ENCODE measurements around the gene LTBP2. TPM values are rescaled to one million over a fixed set of nuclear protein-coding genes. Genes with fewer than 3 reads are reported as not detected.

The LTBP2 gene
- total and polyA plus RNA-seq, 2 of the 8 experiments (the other 6 are each of a cell fraction or from before 2014, with no cell fraction given) = 0.48 to 0.89 TPM

- H3K36me3 ChIP-seq (ENCODE audit: control insufficient read depth in 2 of 4, insufficient read depth in 4 of 4, low read length in 3 of 4) = peaks cover 0 to 11% (median 0%) of the 10 kb centered on the region in 4 experiments; a peak in 1 of 8 replicates
- H4K20me1 ChIP-seq (replicated peaks in 1 of 2; ENCODE audit: control insufficient read depth in 1 of 2, insufficient read depth in 2 of 2, low read length in 2 of 2) = no peaks in the 10 kb centered on the region
- ChIA-PET POLR2A (ENCODE audit: partially characterized antibody) (interaction anchor here (1.0 to 2.9 kb wide), 2 partner anchors 41 to 43 kb away, joined by 5 to 7 read pairs; no protein-coding TSS in a partner anchor), CTCF (ENCODE audit: partially characterized antibody) (interaction anchor here (0.6 to 7.6 kb wide), 27 partner anchors 9 to 838 kb away, joined by 3 to 176 read pairs (median 8); partner anchors contain the start of gene YLPM1)
- no peaks in the 10 kb centered on the region; a peak in 1 of 4 replicates for H3K9me3 ChIP-seq (ENCODE audit: insufficient read depth in 2 of 2, low read depth in 1 of 2, low read length in 1 of 2)
- H3K27me3 ChIP-seq (replicated peaks in 1 of 4; ENCODE audit: control insufficient read depth in 3 of 4, extremely low read depth in 1 of 4, insufficient read depth in 3 of 4, low read length in 3 of 4) = peaks cover 28 to 35% (median 32%) of the 10 kb centered on the region in 4 experiments
- FAIRE-seq (no peak), DNase-seq (ENCODE audit: low read depth in 1 of 2, low spot score in 2 of 2) (no peak)
- H3K23ac ChIP-seq (ENCODE audit: insufficient read length) = no peak overlapping the region
- peak overlapping the region; percentile 65 to 76 for H3K4me2 ChIP-seq (ENCODE audit: insufficient read depth in 1 of 2, low read depth in 2 of 2, low read length in 2 of 2)
- WGBS, 2 experiments (ENCODE audit: extremely low coverage in 1 of 2, insufficient coverage in 1 of 2, insufficient read length in 1 of 2, insufficient replicate concordance in 2 of 2, low coverage in 1 of 2, low lambda C conversion rate in 2 of 2, missing lambda C conversion rate in 1 of 2) = 93% methylated on average over 23 of the region's 26 CpGs; no CpG with 5 or more reads in 1 of the 2 experiments
- no peak overlapping the region for H3K18ac ChIP-seq (ENCODE audit: extremely low read depth, low read length)
- H3K4ac ChIP-seq (replicated peaks; ENCODE audit: insufficient read length, low read depth, low read length) = no peak overlapping the region
- H2BK12ac ChIP-seq (ENCODE audit: low read depth, low read length) = no peak overlapping the region
- H3K14ac ChIP-seq (ENCODE audit: insufficient read length) = no peak overlapping the region
- no peak overlapping the region for H3K56ac ChIP-seq (replicated peaks; ENCODE audit: insufficient read length, low read depth, low read length)
- no peak overlapping the region for H4K5ac ChIP-seq (ENCODE audit: insufficient read length, low read depth, low read length)
- H3K79me1 ChIP-seq (ENCODE audit: low read depth, low read length) = no peaks in the 10 kb centered on the region
- peaks cover 7% of the 10 kb centered on the region; the same call in 1 of the 2 replicates for H3K23me2 ChIP-seq (ENCODE audit: low read depth, low read length)
- H2BK15ac ChIP-seq (ENCODE audit: low read length) = no peak overlapping the region
- no peak overlapping the region for H2BK20ac ChIP-seq (ENCODE audit: low read length)
- H3K79me2 ChIP-seq (ENCODE audit: control insufficient read depth in 1 of 2, insufficient read depth in 2 of 2, low read length in 2 of 2) = no peaks in the 10 kb centered on the region
- H2BK5ac ChIP-seq (ENCODE audit: low read depth, low read length) = no peak overlapping the region
- H2BK120ac ChIP-seq (replicated peaks; ENCODE audit: low read depth, low read length) = no peak overlapping the region
- H3K9ac ChIP-seq (replicated peaks in 1 of 4; ENCODE audit: extremely low read depth in 1 of 4, low read depth in 3 of 4, low read length in 3 of 4) = no peak overlapping the region
- H3K27ac ChIP-seq (ENCODE audit: low read depth, low read length) = no peak overlapping the region
- H2AFZ ChIP-seq (ENCODE audit: low read length) = no peak overlapping the region
- peak overlapping the region in 2 of 4 experiments; percentile 38 to 70; a peak in 3 of 8 replicates for H3K4me3 ChIP-seq (ENCODE audit: extremely low read depth in 1 of 4, insufficient read depth in 2 of 4, low read depth in 3 of 4, low read length in 4 of 4)
- peaks cover 0 to 5% (median 2%) of the 10 kb centered on the region in 4 experiments; a peak in 4 of 7 replicates for H3K4me1 ChIP-seq (replicated peaks in 1 of 4; ENCODE audit: control insufficient read depth in 3 of 4, insufficient read depth in 4 of 4, low read length in 3 of 4)
- H4K8ac ChIP-seq (ENCODE audit: extremely low read depth, insufficient read depth, low read length) = 0 out of 2 replicates have a peak overlapping the region, but pooled peaks have one; percentile 28
- H4K91ac ChIP-seq (replicated peaks; ENCODE audit: insufficient read length, low read length) = no peak overlapping the region
- H2AK5ac ChIP-seq (ENCODE audit: low read depth, low read length) = no peak overlapping the region
- TF ChIP-seq E2F6 (IDR thresholded peaks at IDR 0.05) (no peak), TCF12 (IDR thresholded peaks at IDR 0.05; ENCODE audit: low read depth, low read length) (no peak), KDM4A (IDR thresholded peaks at IDR 0.05; ENCODE audit: low read depth, low read length, severe bottlenecking) (no peak), TBP (IDR thresholded peaks at IDR 0.05; ENCODE audit: low read depth, low read length) (no peak), MAFK (IDR thresholded peaks at IDR 0.05; ENCODE audit: low read depth, low read length) (no peak), POLR2AphosphoS5 (IDR thresholded peaks at IDR 0.05; ENCODE audit: low read depth, low read length) (no peak), RNF2 (IDR thresholded peaks at IDR 0.05; ENCODE audit: borderline replicate concordance, low read depth, low read length, missing control alignments, poor library complexity, severe bottlenecking) (no peak), USF2 (IDR thresholded peaks at IDR 0.05; ENCODE audit: low read length) (no peak)
Observed at GRCh38 chr14:74610199-74610865, 1.7 kb downstream of the LTBP2 start.

Measured in H1 (cell line).